Ovary (tissue), 3 donors: Measurements from ENCODE around the gene OR5AU1.

Experiments
- EP300 ChIP-seq: sonication (generic); formaldehyde crosslinking; IDR thresholded peaks from one replicate; pipeline ENCODE4 v1.6.1; 2017; ENCODE audit warnings: antibody characterized with exemption
- POLR2A ChIP-seq: fragments of 450-650 bp; IDR thresholded peaks from one replicate; pipeline ENCODE4 v1.6.1; 2017; ENCODE audit warnings: antibody characterized with exemption, mild to moderate bottlenecking, moderate library complexity
- TF ChIP-seq, protein P1 (sequence below), 3 donors: fragments of 450-650 bp in 2 of 3; fragments of 200-600 bp in 1 of 3; IDR thresholded peaks; one replicate each; pipeline versions ENCODE4 v1.5.1 to v1.8.0; 2016 to 2022; ENCODE audit warnings: antibody characterized with exemption in 3 of 3, mild to moderate bottlenecking in 1 of 3
- donor health status: DM: no; HTN: no; CAD: no.

DNA sequence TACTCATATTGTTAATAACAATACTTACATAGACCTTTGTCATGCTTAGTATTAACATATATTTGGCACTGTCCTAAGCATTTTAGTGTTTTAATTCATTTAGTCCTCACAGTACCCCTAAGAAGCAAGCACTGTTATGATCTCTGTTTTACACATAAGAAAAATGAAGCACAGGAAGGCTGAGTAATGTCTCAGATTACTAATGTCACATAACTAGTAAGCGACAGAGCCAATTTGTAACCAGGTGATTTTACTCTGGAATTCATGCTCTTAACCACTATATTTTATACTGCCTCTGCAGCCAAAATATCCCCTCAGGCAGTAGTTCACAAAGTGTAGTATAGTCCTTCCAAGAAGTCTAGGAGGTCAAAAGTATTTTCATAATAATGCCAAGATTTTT is 34.7 kb downstream of the OR5AU1 start:
- TF ChIP-seq POLR2A (no peak), EP300 (no peak)
- TF ChIP-seq, protein P1, sequence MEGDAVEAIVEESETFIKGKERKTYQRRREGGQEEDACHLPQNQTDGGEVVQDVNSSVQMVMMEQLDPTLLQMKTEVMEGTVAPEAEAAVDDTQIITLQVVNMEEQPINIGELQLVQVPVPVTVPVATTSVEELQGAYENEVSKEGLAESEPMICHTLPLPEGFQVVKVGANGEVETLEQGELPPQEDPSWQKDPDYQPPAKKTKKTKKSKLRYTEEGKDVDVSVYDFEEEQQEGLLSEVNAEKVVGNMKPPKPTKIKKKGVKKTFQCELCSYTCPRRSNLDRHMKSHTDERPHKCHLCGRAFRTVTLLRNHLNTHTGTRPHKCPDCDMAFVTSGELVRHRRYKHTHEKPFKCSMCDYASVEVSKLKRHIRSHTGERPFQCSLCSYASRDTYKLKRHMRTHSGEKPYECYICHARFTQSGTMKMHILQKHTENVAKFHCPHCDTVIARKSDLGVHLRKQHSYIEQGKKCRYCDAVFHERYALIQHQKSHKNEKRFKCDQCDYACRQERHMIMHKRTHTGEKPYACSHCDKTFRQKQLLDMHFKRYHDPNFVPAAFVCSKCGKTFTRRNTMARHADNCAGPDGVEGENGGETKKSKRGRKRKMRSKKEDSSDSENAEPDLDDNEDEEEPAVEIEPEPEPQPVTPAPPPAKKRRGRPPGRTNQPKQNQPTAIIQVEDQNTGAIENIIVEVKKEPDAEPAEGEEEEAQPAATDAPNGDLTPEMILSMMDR (IDR thresholded peaks at IDR 0.05), result no peak
